Testis (tissue), 3 donors: ENCODE measurements around the gene TYW1B. TPM values are rescaled to one million over a fixed set of nuclear protein-coding genes. Genes with fewer than 3 reads are reported as not detected.
"Not testable (repeated sequence)": the region's sequence is repeated elsewhere in the genome, so short reads cannot be mapped to it uniquely, and the experiment has no call there.

ENCODE experiments used
- DNase-seq: peaks from one replicate; pipeline ENCODE4 v3.0.0-alpha.2; 2019
- H3K27ac ChIP-seq, 2 donors: fragments of 200-600 bp; sonication (generic); one replicate each; pipeline ENCODE4 v1.5.1; 2019
- H3K27me3 ChIP-seq: fragments of 200-600 bp; sonication (generic); one replicate; pipeline ENCODE4 v1.5.1; 2019
- H3K36me3 ChIP-seq: fragments of 200-600 bp; sonication (generic); one replicate; pipeline ENCODE4 v1.5.1; 2017; ENCODE audit warnings: low read depth; ENCODE audit errors: missing control alignments
- H3K4me1 ChIP-seq: fragments of 200-600 bp; sonication (generic); one replicate; pipeline ENCODE4 v1.5.1; 2019
- H3K4me3 ChIP-seq, 2 donors: fragments of 200-600 bp; sonication (generic); one replicate each; pipeline ENCODE4 v1.5.1; 2017 to 2019
- H3K9me3 ChIP-seq: fragments of 200-600 bp; sonication (generic); one replicate; pipeline ENCODE4 v1.5.1; 2017
- CTCF ChIP-seq, 3 experiments: fragments of 450-650 bp in 2 of 3; fragments of 200-600 bp in 1 of 3; sonication (generic) in 1 of 3; IDR thresholded peaks; one replicate each; pipeline ENCODE4 v1.5.1; 2016 to 2019; ENCODE audit warnings: antibody characterized with exemption in 3 of 3, mild to moderate bottlenecking in 2 of 3, moderate library complexity in 1 of 3
- POLR2A ChIP-seq: fragments of 450-650 bp; IDR thresholded peaks from one replicate; pipeline ENCODE4 v1.6.1; 2017; ENCODE audit warnings: antibody characterized with exemption, mild to moderate bottlenecking, moderate library complexity
- WGBS, 2 donors: methylation state at CpG; one replicate each; pipeline ENCODE4 v1.1.5; 2018; 5-methylcytosine and 5-hydroxymethylcytosine counted together
- intact Hi-C: fragments of 100-400 bp; cut with DNase I; formaldehyde crosslinking; loops from one replicate; pipeline ENCODE4 v1.15.1; 2023; ENCODE audit warnings: low total_unique reads
- polyA plus RNA-seq: library from polyadenylated mRNA; stranded (reverse); fragments of 350-450 nt; fragmentation: Illumina TruSeq; extraction: RNeasy Lipid Tissue Mini Kit (QIAGEN cat#74804); gene quantifications from one replicate; pipeline ENCODE4 v1.2.3, GENCODE V29; 2014; ENCODE audit warnings: low read depth, low replicate concordance; ENCODE audit not compliant: insufficient read depth
- total RNA-seq, 2 donors: library from RNA; depleted of rRNA; stranded (reverse); fragments of >200 nt; gene quantifications; one replicate each; pipeline ENCODE4 v1.2.3, GENCODE V29; 2016

TYW1B gene
- total and polyA plus RNA-seq, 3 donors from 2014 or later: 8.9 to 11.3 (median 10.5) TPM

- Histone ChIP-seq H3K36me3 (no peaks in the 10 kb centered on the region), H3K9me3 (no peaks in the 10 kb centered on the region), H3K4me1 (no peaks in the 10 kb centered on the region), H3K27ac (no peak overlapping the region), H3K4me3 (no peak overlapping the region), H3K27me3 (no peaks in the 10 kb centered on the region)
- intact Hi-C loops: no loop called here
- DNase-seq: no peak
- TF ChIP-seq CTCF (IDR thresholded peaks at IDR 0.05) (no peak), POLR2A (no peak)
- 78 to 94% methylated on average over 2 of the region's 2 CpGs for WGBS, 2 donors
These were observed 287.1 kb downstream of the TYW1B start for GRCh38 chr7:72540923-72541322.

GRCh38 chr7:72540106-72540611, 287.8 kb downstream of the TYW1B start:
- Histone ChIP-seq H3K27ac (no peak overlapping the region), H3K4me1 (no peaks in the 10 kb centered on the region), H3K9me3 (no peaks in the 10 kb centered on the region), H3K36me3 (no peaks in the 10 kb centered on the region), H3K27me3 (no peaks in the 10 kb centered on the region), H3K4me3 (no peak overlapping the region)
- no peak for DNase-seq
- intact Hi-C loops: no loop called here
- TF ChIP-seq CTCF (IDR thresholded peaks at IDR 0.05) (no peak), POLR2A (no peak)
- WGBS, 2 donors: 91 to 94% methylated on average over 8 of the region's 8 CpGs

GRCh38 chr7:72539702-72540101, 288.3 kb downstream of the TYW1B start:
- no peaks in the 10 kb centered on the region for H3K4me1 ChIP-seq
- intact Hi-C loops: no loop called here
- H3K27ac ChIP-seq: no peak overlapping the region
- H3K27me3 ChIP-seq: no peaks in the 10 kb centered on the region
- no peaks in the 10 kb centered on the region for H3K9me3 ChIP-seq
- TF ChIP-seq CTCF (IDR thresholded peaks at IDR 0.05) (no peak), POLR2A (no peak)
- WGBS, 2 donors: 96 to 99% methylated on average over 7 of the region's 7 CpGs
- DNase-seq: no peak
- H3K36me3 ChIP-seq: no peaks in the 10 kb centered on the region
- no peak overlapping the region for H3K4me3 ChIP-seq

GRCh38 chr7:72538856-72539255, 289.1 kb downstream of the TYW1B start:
- 72 to 76% methylated on average over 4 of the region's 4 CpGs for WGBS, 2 donors
- H3K9me3 ChIP-seq: no peaks in the 10 kb centered on the region
- intact Hi-C loops: no loop called here
- TF ChIP-seq CTCF (IDR thresholded peaks at IDR 0.05): no peak
- no peak for TF ChIP-seq POLR2A
- H3K27ac ChIP-seq: no peak overlapping the region
- no peak for DNase-seq
- H3K27me3 ChIP-seq: no peaks in the 10 kb centered on the region
- no peaks in the 10 kb centered on the region for H3K36me3 ChIP-seq
- no peak overlapping the region for H3K4me3 ChIP-seq
- H3K4me1 ChIP-seq: no peaks in the 10 kb centered on the region

- H3K36me3 ChIP-seq: no peaks in the 10 kb centered on the region
- no peak overlapping the region for H3K27ac ChIP-seq
- no peaks in the 10 kb centered on the region for H3K27me3 ChIP-seq
- intact Hi-C loops: no loop called here
- no peak for DNase-seq
- TF ChIP-seq CTCF (IDR thresholded peaks at IDR 0.05) (no peak), POLR2A (no peak)
- H3K9me3 ChIP-seq: no peaks in the 10 kb centered on the region
- no peak overlapping the region for H3K4me3 ChIP-seq
- 75 to 84% methylated on average over 10 of the region's 10 CpGs for whole genome bisulfite sequencing, 2 donors
- H3K4me1 ChIP-seq: no peaks in the 10 kb centered on the region
These were observed 289.9 kb downstream of the TYW1B start for GRCh38 chr7:72538147-72538546.

- intact Hi-C loops, H3K4me1 ChIP-seq, H3K9me3 ChIP-seq, DNase-seq, H3K27ac ChIP-seq, H3K27me3 ChIP-seq, H3K36me3 ChIP-seq, H3K4me3 ChIP-seq: not testable (repeated sequence)
- WGBS, 2 donors: 34 to 46% methylated on average over 2 of the region's 2 CpGs
These were observed 292.0 kb downstream of the TYW1B start for GRCh38 chr7:72536038-72536437.

GRCh38 chr7:72531048-72531447, 297.0 kb downstream of the TYW1B start:
- DNase-seq, H3K36me3 ChIP-seq, H3K4me3 ChIP-seq, H3K27me3 ChIP-seq, H3K4me1 ChIP-seq, H3K9me3 ChIP-seq, H3K27ac ChIP-seq, intact Hi-C loops: not testable (repeated sequence)
- WGBS, 2 donors: 90 to 95% methylated on average over 2 of the region's 3 CpGs
